Memory B cell (primary cell): ENCODE results near the gene NTSR1.
A peak's percentile ranks its signal among the peaks of the same experiment; 100 is the strongest.

Experiments used
- ATAC-seq: fragments of 150-1000 bp; cut with Tn5 transposase; 2 replicates; pipeline ENCODE4 v1.10.0; 2021; ENCODE audit warnings: low read depth, mild to moderate bottlenecking, moderate library complexity
- DNase-seq, 2 donors: peaks; one replicate each; pipeline ENCODE4 v3.0.0; 2022; ENCODE audit warnings: low spot score in 2 of 2
- H3K27ac Mint-ChIP-seq: one replicate; pipeline ENCODE4 v1.8.0; 2022; ENCODE audit warnings: mild to moderate bottlenecking, moderate library complexity, mixed read lengths
- H3K27me3 Mint-ChIP-seq: one replicate; pipeline ENCODE4 v1.8.0; 2022; ENCODE audit warnings: mixed read lengths
- H3K36me3 Mint-ChIP-seq: one replicate; pipeline ENCODE4 v1.8.0; 2022; ENCODE audit warnings: mild to moderate bottlenecking, mixed read lengths
- H3K4me1 Mint-ChIP-seq: one replicate; pipeline ENCODE4 v1.8.0; 2022; ENCODE audit warnings: mixed read lengths
- H3K4me3 Mint-ChIP-seq: one replicate; pipeline ENCODE4 v1.8.0; 2022; ENCODE audit warnings: mild to moderate bottlenecking, moderate library complexity, mixed read lengths
- H3K9me3 Mint-ChIP-seq: one replicate; pipeline ENCODE4 v1.8.0; 2022; ENCODE audit warnings: mixed read lengths

The NTSR1 gene

GRCh38 chr20:62704341-62704948, 4.2 kb upstream of the NTSR1 start:
- DNase-seq = no peak
- Mint-ChIP-seq H3K4me3 (no peak overlapping the region), H3K9me3 (no peaks in the 10 kb centered on the region), H3K27ac (no peak overlapping the region), H3K27me3 (peaks cover 24% of the 10 kb centered on the region), H3K36me3 (no peaks in the 10 kb centered on the region), H3K4me1 (peaks cover 6% of the 10 kb centered on the region)
- ATAC-seq = no peak

GRCh38 chr20:62705627-62706026, 3.0 kb upstream of the NTSR1 start:
- H3K4me3 Mint-ChIP-seq = no peak overlapping the region
- H3K27ac Mint-ChIP-seq = no peak overlapping the region
- H3K4me1 Mint-ChIP-seq = peaks cover 8% of the 10 kb centered on the region
- ATAC-seq = no peak
- H3K36me3 Mint-ChIP-seq = no peaks in the 10 kb centered on the region
- DNase-seq = no peak
- H3K27me3 Mint-ChIP-seq = peaks cover 28% of the 10 kb centered on the region
- no peaks in the 10 kb centered on the region for H3K9me3 Mint-ChIP-seq

GRCh38 chr20:62706344-62706743, 2.3 kb upstream of the NTSR1 start:
- ATAC-seq (no peak), DNase-seq (no peak)
- H3K27me3 Mint-ChIP-seq = peaks cover 25% of the 10 kb centered on the region
- no peak overlapping the region for H3K27ac Mint-ChIP-seq
- H3K4me3 Mint-ChIP-seq = no peak overlapping the region
- H3K4me1 Mint-ChIP-seq = peaks cover 8% of the 10 kb centered on the region
- H3K9me3 Mint-ChIP-seq = no peaks in the 10 kb centered on the region
- no peaks in the 10 kb centered on the region for H3K36me3 Mint-ChIP-seq

- ATAC-seq (no peak), DNase-seq (no peak)
- H3K36me3 Mint-ChIP-seq = no peaks in the 10 kb centered on the region
- peaks cover 23% of the 10 kb centered on the region for H3K27me3 Mint-ChIP-seq
- H3K9me3 Mint-ChIP-seq = no peaks in the 10 kb centered on the region
- H3K4me1 Mint-ChIP-seq = peaks cover 8% of the 10 kb centered on the region
- H3K27ac Mint-ChIP-seq = no peak overlapping the region
- no peak overlapping the region for H3K4me3 Mint-ChIP-seq
Observed at GRCh38 chr20:62706857-62707256, 1.8 kb upstream of the NTSR1 start.

- no peak for ATAC-seq
- peaks cover 21% of the 10 kb centered on the region for H3K27me3 Mint-ChIP-seq
- peaks cover 8% of the 10 kb centered on the region for H3K4me1 Mint-ChIP-seq
- H3K4me3 Mint-ChIP-seq = no peak overlapping the region
- H3K27ac Mint-ChIP-seq = no peak overlapping the region
- no peak for DNase-seq
- H3K36me3 Mint-ChIP-seq = no peaks in the 10 kb centered on the region
- no peaks in the 10 kb centered on the region for H3K9me3 Mint-ChIP-seq
Observed at GRCh38 chr20:62707276-62707920, 1.2 kb upstream of the NTSR1 start.

GRCh38 chr20:62707921-62708521, 615 bp upstream of the NTSR1 start:
- Mint-ChIP-seq H3K4me1 (peaks cover 8% of the 10 kb centered on the region), H3K27me3 (peaks cover 19% of the 10 kb centered on the region), H3K9me3 (no peaks in the 10 kb centered on the region), H3K36me3 (no peaks in the 10 kb centered on the region), H3K27ac (no peak overlapping the region), H3K4me3 (no peak overlapping the region)
- DNase-seq (no peak), ATAC-seq (peak; percentile 59)

- peaks cover 20% of the 10 kb centered on the region for H3K27me3 Mint-ChIP-seq
- H3K4me1 Mint-ChIP-seq = peaks cover 6% of the 10 kb centered on the region
- no peaks in the 10 kb centered on the region for H3K36me3 Mint-ChIP-seq
- DNase-seq (no peak), ATAC-seq (no peak)
- peaks cover 3% of the 10 kb centered on the region for H3K9me3 Mint-ChIP-seq
- H3K27ac Mint-ChIP-seq = no peak overlapping the region
- H3K4me3 Mint-ChIP-seq = no peak overlapping the region
Observed at GRCh38 chr20:62709537-62709905, 885 bp downstream of the NTSR1 start.

- peaks cover 6% of the 10 kb centered on the region for H3K4me1 Mint-ChIP-seq
- ATAC-seq (no peak), DNase-seq (no peak)
- H3K27ac Mint-ChIP-seq = no peak overlapping the region
- no peak overlapping the region for H3K4me3 Mint-ChIP-seq
- H3K9me3 Mint-ChIP-seq = peaks cover 3% of the 10 kb centered on the region
- H3K27me3 Mint-ChIP-seq = peaks cover 19% of the 10 kb centered on the region
- no peaks in the 10 kb centered on the region for H3K36me3 Mint-ChIP-seq
Observed at GRCh38 chr20:62710221-62710885, 1.7 kb downstream of the NTSR1 start.

- Mint-ChIP-seq H3K27me3 (peaks cover 19% of the 10 kb centered on the region), H3K9me3 (peaks cover 3% of the 10 kb centered on the region), H3K36me3 (no peaks in the 10 kb centered on the region), H3K4me1 (peaks cover 6% of the 10 kb centered on the region), H3K27ac (no peak overlapping the region), H3K4me3 (no peak overlapping the region)
- ATAC-seq (no peak), DNase-seq (no peak)
Observed at GRCh38 chr20:62710886-62711702, 2.5 kb downstream of the NTSR1 start.

- Mint-ChIP-seq H3K27ac (no peak overlapping the region), H3K27me3 (peaks cover 23% of the 10 kb centered on the region), H3K36me3 (no peaks in the 10 kb centered on the region), H3K4me3 (no peak overlapping the region), H3K9me3 (peaks cover 3% of the 10 kb centered on the region), H3K4me1 (peaks cover 6% of the 10 kb centered on the region)
- DNase-seq (no peak), ATAC-seq (no peak)
Observed at GRCh38 chr20:62711703-62712101, 3.1 kb downstream of the NTSR1 start.

- no peak for ATAC-seq
- H3K9me3 Mint-ChIP-seq = peaks cover 3% of the 10 kb centered on the region
- no peak for DNase-seq
- H3K4me1 Mint-ChIP-seq = peaks cover 6% of the 10 kb centered on the region
- peaks cover 19% of the 10 kb centered on the region for H3K27me3 Mint-ChIP-seq
- no peaks in the 10 kb centered on the region for H3K36me3 Mint-ChIP-seq
- H3K4me3 Mint-ChIP-seq = no peak overlapping the region
- H3K27ac Mint-ChIP-seq = no peak overlapping the region
Observed at GRCh38 chr20:62712606-62713005, 4.0 kb downstream of the NTSR1 start.

GRCh38 chr20:62714006-62714405, 5.4 kb downstream of the NTSR1 start:
- Mint-ChIP-seq H3K36me3 (no peaks in the 10 kb centered on the region), H3K4me1 (peaks cover 2% of the 10 kb centered on the region), H3K4me3 (no peak overlapping the region), H3K27me3 (peaks cover 18% of the 10 kb centered on the region), H3K9me3 (peaks cover 3% of the 10 kb centered on the region), H3K27ac (no peak overlapping the region)
- no peak for ATAC-seq
- no peak for DNase-seq

- Mint-ChIP-seq H3K36me3 (peaks cover 6% of the 10 kb centered on the region), H3K4me3 (no peak overlapping the region), H3K27me3 (peaks cover 18% of the 10 kb centered on the region), H3K4me1 (peaks cover 2% of the 10 kb centered on the region), H3K27ac (no peak overlapping the region), H3K9me3 (peaks cover 8% of the 10 kb centered on the region)
- no peak for DNase-seq
- ATAC-seq = no peak
Observed at GRCh38 chr20:62714799-62715198, 6.2 kb downstream of the NTSR1 start.

- ATAC-seq = no peak
- peaks cover 2% of the 10 kb centered on the region for H3K4me1 Mint-ChIP-seq
- peaks cover 8% of the 10 kb centered on the region for H3K9me3 Mint-ChIP-seq
- no peak for DNase-seq
- H3K36me3 Mint-ChIP-seq = peaks cover 6% of the 10 kb centered on the region
- H3K27me3 Mint-ChIP-seq = peaks cover 18% of the 10 kb centered on the region
- H3K27ac Mint-ChIP-seq = no peak overlapping the region
- no peak overlapping the region for H3K4me3 Mint-ChIP-seq
Observed at GRCh38 chr20:62715201-62715600, 6.6 kb downstream of the NTSR1 start.
